Measurements from ENCODE around the gene FARS2. TPM values are rescaled to one million over a fixed set of nuclear protein-coding genes. Genes with fewer than 3 reads are reported as not detected.

FARS2 gene
- total RNA-seq, 1 experiment from 2014 or later = 13.8 TPM

- Histone ChIP-seq H3K79me2 (ENCODE audit: insufficient read depth, low read length) (peaks cover 16% of the 10 kb centered on the region; the same call in 1 of the 2 replicates), H4K20me1 (ENCODE audit: insufficient read depth) (no peaks in the 10 kb centered on the region), H3K9ac (ENCODE audit: low read length) (no peak overlapping the region), H3K9me2 (ENCODE audit: insufficient read depth) (no peaks in the 10 kb centered on the region), H3K4me2 (ENCODE audit: low read length) (no peak overlapping the region), H3K27ac (ENCODE audit: low read depth, low read length) (no peak overlapping the region), H3K4me1 (ENCODE audit: control insufficient read depth in 1 of 2, insufficient read depth in 2 of 2, low read length in 2 of 2) (no peaks in the 10 kb centered on the region), H3K4me3 (replicated peaks in 1 of 2; ENCODE audit: low read depth in 1 of 2, low read length in 2 of 2) (no peak overlapping the region), H3K36me3 (ENCODE audit: control insufficient read depth in 1 of 2, insufficient read depth in 2 of 2, low read length in 2 of 2) (no peaks in the 10 kb centered on the region; a peak in 1 of 4 replicates), H2AFZ (ENCODE audit: low read depth, low read length, poor library complexity, severe bottlenecking) (no peak overlapping the region), H3K9me3 (ENCODE audit: control insufficient read depth in 1 of 2, insufficient read depth in 1 of 2, low read depth in 1 of 2, low read length in 2 of 2) (no peaks in the 10 kb centered on the region), H3K27me3 (ENCODE audit: insufficient read depth, low read length) (no peaks in the 10 kb centered on the region)
- no TSS peak for BruUV-seq (replicated peaks)
- intact Hi-C loops (cut with micrococcal nuclease) = no loop called here
- POLR2A ChIA-PET = no interaction called here
- ATAC-seq (no peak), DNase-seq (ENCODE audit: low read depth, low spot score) (no peak)
- no peak for TF ChIP-seq CEBPB (IDR thresholded peaks at IDR 0.05; ENCODE audit: low read depth)
- TF ChIP-seq FOSL1 (IDR thresholded peaks at IDR 0.05; ENCODE audit: low read depth) = no peak
- no peak for TF ChIP-seq ZNF274 (IDR thresholded peaks at IDR 0.05; ENCODE audit: low read depth, low read length)
- no peak for TF ChIP-seq SRF (IDR thresholded peaks at IDR 0.05; ENCODE audit: low read depth)
- TF ChIP-seq ZBTB33 (IDR thresholded peaks at IDR 0.05; ENCODE audit: extremely low read depth, insufficient replicate concordance, low read length) = no peak
- no peak for TF ChIP-seq CBX3 (IDR thresholded peaks at IDR 0.05; ENCODE audit: low read depth)
- no peak for TF ChIP-seq EZH2 (IDR thresholded peaks at IDR 0.05)
- no peak for TF ChIP-seq RAD21 (IDR thresholded peaks at IDR 0.05; ENCODE audit: low read depth)
- TF ChIP-seq ATF3 (IDR thresholded peaks at IDR 0.05) = no peak
- no peak for TF ChIP-seq POLR2AphosphoS5 (IDR thresholded peaks at IDR 0.05; ENCODE audit: low read depth, low read length)
- TF ChIP-seq SP1 (IDR thresholded peaks at IDR 0.05; ENCODE audit: low read depth) = no peak
- TF ChIP-seq MAX (IDR thresholded peaks at IDR 0.05) = no peak
- TF ChIP-seq EGR1 (IDR thresholded peaks at IDR 0.05; ENCODE audit: low read depth) = no peak
- no peak for TF ChIP-seq POLR2A (IDR thresholded peaks at IDR 0.05; ENCODE audit: borderline replicate concordance, extremely low read depth, insufficient read depth, insufficient read length)
- TF ChIP-seq YY1 (IDR thresholded peaks at IDR 0.05; ENCODE audit: extremely low read depth, insufficient replicate concordance, low read depth, low read length) = no peak
- no peak for TF ChIP-seq TCF7L2 (IDR thresholded peaks at IDR 0.05; ENCODE audit: borderline replicate concordance, extremely low read depth, insufficient read depth, insufficient read length)
- CTCF ChIA-PET = no interaction called here
- RAD21 ChIA-PET (ENCODE audit: low non-redundant PET in 1 of 2, low total read pairs in 2 of 2, uncharacterized antibody in 2 of 2, unreplicated experiment in 2 of 2) = no interaction called here
These were observed 23.5 kb upstream of the FARS2 start for GRCh38 chr6:5237805-5238204.

Measured in HCT116 (cell line).